Fibroblast of mammary gland (primary cell): Measurements from ENCODE around the gene DCLK2.
"Not testable (repeated sequence)": the region's sequence is repeated elsewhere in the genome, so short reads cannot be mapped to it uniquely, and the experiment has no call there.

Source experiments
- DNase-seq: peaks from one replicate; pipeline ENCODE4 v3.0.0-alpha.2; 2010; ENCODE audit warnings: low read depth
- H3K4me3 ChIP-seq: 2 replicates; pipeline ENCODE4 v1.5.1; 2011; ENCODE audit warnings: low read depth, mild to moderate bottlenecking, low read length, moderate library complexity; ENCODE audit not compliant: control insufficient read depth
- TF ChIP-seq, protein P1 (sequence below): conservative IDR thresholded peaks from 2 replicates; pipeline ENCODE4 v1.5.1; 2011; ENCODE audit warnings: low read depth, low read length, inconsistent platforms; ENCODE audit not compliant: control insufficient read depth, insufficient read depth

The DCLK2 gene

DNA sequence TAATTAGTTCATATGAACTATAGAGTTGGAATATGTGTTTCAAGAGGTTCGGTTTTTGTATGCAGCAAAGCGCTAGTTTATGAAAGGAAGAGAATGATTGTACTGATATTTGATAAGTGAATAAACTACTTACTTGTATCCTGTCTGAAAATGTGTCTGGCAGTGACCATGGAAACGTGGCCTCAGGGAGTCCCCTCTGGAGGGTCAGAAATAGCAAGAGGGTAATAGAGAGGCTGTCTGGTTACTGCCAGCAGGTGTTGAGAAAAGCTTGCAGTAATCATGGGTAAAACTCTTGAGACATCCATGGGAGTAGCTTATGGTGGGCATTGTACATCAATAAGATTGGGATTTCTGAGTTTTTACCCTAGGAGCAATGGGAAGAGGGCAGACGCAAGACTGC is 77.1 kb downstream of the DCLK2 start:
- no peak overlapping the region for H3K4me3 ChIP-seq
- no peak for DNase-seq
- TF ChIP-seq, protein P1, sequence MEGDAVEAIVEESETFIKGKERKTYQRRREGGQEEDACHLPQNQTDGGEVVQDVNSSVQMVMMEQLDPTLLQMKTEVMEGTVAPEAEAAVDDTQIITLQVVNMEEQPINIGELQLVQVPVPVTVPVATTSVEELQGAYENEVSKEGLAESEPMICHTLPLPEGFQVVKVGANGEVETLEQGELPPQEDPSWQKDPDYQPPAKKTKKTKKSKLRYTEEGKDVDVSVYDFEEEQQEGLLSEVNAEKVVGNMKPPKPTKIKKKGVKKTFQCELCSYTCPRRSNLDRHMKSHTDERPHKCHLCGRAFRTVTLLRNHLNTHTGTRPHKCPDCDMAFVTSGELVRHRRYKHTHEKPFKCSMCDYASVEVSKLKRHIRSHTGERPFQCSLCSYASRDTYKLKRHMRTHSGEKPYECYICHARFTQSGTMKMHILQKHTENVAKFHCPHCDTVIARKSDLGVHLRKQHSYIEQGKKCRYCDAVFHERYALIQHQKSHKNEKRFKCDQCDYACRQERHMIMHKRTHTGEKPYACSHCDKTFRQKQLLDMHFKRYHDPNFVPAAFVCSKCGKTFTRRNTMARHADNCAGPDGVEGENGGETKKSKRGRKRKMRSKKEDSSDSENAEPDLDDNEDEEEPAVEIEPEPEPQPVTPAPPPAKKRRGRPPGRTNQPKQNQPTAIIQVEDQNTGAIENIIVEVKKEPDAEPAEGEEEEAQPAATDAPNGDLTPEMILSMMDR, result no peak

DNA sequence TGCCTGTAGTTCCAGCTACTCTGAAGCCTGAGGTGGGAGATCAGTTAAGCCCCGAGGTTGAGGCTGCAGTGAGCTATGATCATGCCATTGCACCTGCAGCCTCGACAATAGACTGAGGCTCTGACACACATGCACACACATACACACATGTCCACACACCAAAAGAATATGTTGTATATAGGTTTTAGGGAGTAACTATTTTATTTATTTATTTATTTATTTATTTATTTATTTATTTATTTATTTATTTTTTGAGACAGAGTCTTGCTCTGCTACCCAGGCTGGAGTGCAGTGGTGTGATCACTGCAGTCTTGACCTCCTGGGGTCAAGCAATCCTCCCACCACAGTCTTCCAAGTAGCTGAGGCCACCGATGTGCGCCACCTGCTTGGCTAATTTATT is 78.3 kb downstream of the DCLK2 start:
- DNase-seq, result no peak
- no peak overlapping the region for H3K4me3 ChIP-seq
- TF ChIP-seq, protein P1, result no peak

DNA sequence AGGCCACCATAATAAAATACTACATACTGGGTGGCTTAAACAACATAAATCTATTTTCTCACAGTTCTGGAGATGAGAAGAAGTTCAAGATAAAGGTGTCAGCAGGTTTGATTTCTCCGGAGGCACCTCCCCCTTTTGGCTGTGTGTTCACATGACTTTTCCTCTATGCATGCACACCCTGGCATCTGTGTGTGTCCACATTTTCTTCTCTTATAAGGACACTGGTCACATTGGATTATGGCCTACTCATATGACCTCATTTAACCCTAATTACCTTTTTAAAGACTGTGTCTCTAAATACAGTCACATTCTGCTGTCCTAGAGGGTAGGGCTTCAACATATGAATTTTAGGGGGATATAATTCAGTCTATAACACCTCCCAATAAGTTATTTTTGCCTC is 79.8 kb downstream of the DCLK2 start:
- no peak for DNase-seq
- TF ChIP-seq, protein P1, result no peak
- no peak overlapping the region for H3K4me3 ChIP-seq

DNA sequence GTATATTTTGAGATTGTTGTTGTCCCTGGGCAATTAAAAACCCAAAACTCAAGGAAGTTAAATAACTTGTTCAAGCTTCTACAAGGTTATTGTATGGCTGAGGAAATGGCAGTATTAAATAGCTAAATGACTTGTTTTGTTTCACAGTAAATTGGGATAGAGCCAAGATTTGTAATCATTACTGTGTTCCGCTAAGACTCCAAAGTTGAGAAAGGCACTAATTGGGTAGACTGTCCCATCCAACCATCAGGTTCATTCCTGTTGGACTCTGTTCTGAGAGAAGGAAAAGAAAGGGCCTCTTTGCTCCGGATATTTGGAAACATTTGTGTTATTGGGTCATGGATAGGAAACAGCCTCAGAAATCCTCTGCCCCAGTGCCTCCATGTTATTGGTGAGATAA is 82.2 kb downstream of the DCLK2 start:
- peak; percentile 22 for DNase-seq
- no peak overlapping the region for H3K4me3 ChIP-seq
- TF ChIP-seq, protein P1, result no peak

DNA sequence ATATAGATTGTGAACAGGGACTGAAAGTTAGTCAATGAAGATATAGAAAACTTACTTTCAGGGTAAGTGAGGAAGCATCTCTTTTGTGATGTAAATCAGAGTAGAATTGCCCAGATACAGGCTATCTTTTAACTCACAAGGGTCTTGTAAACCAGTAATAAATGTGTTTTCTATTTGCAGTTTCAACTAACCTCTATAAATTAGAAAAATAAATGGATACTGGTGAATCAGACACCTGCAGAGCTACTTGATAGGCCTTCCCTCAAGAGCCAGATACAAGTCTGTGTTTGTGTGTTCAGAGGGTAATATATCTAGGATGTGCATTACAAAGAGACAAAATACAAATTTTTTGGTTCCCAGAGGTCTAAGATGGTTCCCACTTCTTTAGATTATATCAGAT is 82.9 kb downstream of the DCLK2 start:
- TF ChIP-seq, protein P1, result no peak
- no peak overlapping the region for H3K4me3 ChIP-seq
- DNase-seq, result no peak

DNA sequence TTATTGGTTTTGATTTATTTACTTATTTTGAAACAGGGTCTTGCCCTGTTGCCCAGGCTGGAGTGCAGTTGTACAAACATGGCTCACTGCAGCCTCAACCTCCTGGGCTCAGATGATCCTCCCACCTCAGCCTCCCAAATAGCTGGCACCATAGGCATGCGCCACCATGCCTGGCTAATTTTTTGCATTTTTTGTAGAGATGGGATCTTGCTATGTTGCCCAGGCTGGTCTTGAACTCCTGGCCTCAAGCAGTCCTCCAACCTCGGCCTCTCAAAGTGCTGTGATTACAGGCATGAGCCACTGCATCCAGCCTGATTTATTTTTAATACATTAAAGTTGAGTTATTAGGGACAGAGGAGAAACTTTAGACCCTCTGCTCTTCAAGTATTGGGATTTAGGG is 83.8 kb downstream of the DCLK2 start:
- DNase-seq, H3K4me3 ChIP-seq: not testable (repeated sequence)

DNA sequence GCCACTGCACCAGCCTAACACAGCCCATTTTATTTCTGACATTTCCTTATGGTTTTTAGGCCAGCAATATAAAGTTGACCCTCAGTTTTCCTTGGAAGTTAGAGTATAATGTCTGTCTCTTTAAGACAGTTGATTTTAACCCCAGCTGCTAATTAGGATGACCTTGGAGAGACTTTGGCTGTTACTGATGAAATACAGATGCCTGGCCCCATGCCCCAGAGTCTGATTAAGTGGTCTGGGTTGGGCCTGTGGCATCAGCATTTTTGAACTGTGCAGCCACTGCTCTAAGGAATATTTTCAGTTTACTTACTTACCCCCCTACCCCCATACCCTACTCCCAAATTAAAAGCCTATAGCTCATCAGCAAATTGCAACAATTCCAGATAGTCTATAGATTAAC is 85.8 kb downstream of the DCLK2 start:
- TF ChIP-seq, protein P1, result no peak
- H3K4me3 ChIP-seq, result no peak overlapping the region
- peak; percentile 58 for DNase-seq
